HepG2 (cell line): ENCODE measurements around the gene MAP3K21. TPM values are rescaled to one million over a fixed set of nuclear protein-coding genes. Genes with fewer than 3 reads are reported as not detected.

Experiments
- ATAC-seq: fragments of 200-7000 bp; cut with Tn5 transposase; 3 replicates; pipeline ENCODE4 v1.9.1; 2020; ENCODE audit warnings: mild to moderate bottlenecking, moderate library complexity
- BruUV-seq: library from RNA; stranded (reverse); fragments of 400-500 nt; replicated peaks from 2 replicates; lab custom pipeline; 2021; lab: Mats Ljungman, UMichigan
- CTCF ChIA-PET: fragments of 300-600 bp; formaldehyde crosslinking; extraction: SDS; loops from one replicate; lab custom pipeline; 2021; ENCODE audit warnings: low total read pairs, inconsistent platforms, low intra/inter-chr PET ratio; lab: Yijun Ruan, JAX
- POLR2A ChIA-PET: fragments of 350-600 bp; sonication (Branson Sonifier 250); formaldehyde crosslinking; loops from one replicate; lab custom pipeline; 2020; ENCODE audit warnings: antibody characterized with exemption, inconsistent platforms; lab: Yijun Ruan, JAX
- DNase-seq: peaks from one replicate; pipeline ENCODE4 v3.0.0-alpha.2; 2015; ENCODE audit warnings: low spot score
- FAIRE-seq: peaks from 3 replicates; lab custom pipeline; 2011; peaks lifted over from hg19 to GRCh38; lab: Jason Lieb, UNC
- H2AFZ ChIP-seq: one replicate; pipeline ENCODE4 v1.6.1; 2011; ENCODE audit warnings: low read length, inconsistent platforms
- H3K27ac ChIP-seq: fragments of 300-600 bp; 3 replicates; pipeline ENCODE4 v1.8.0; 2011; ENCODE audit warnings: mixed run types, mild to moderate bottlenecking, mixed read lengths, low read length, inconsistent platforms; ENCODE audit not compliant: insufficient read depth; ENCODE audit errors: extremely low read length
- H3K27me3 ChIP-seq, 2 experiments: fragments of 200-600 bp in 1 of 2; 2 replicates in 1 of 2; 3 replicates in 1 of 2; pipeline versions ENCODE4 v1.6.0 to v1.8.0; 2011; ENCODE audit warnings: low read length in 2 of 2, mild to moderate bottlenecking in 2 of 2, moderate library complexity in 2 of 2, inconsistent platforms in 1 of 2; ENCODE audit not compliant: insufficient read depth in 2 of 2, control insufficient read depth in 1 of 2
- H3K36me3 ChIP-seq, 2 experiments: fragments of 200-600 bp in 1 of 2; replicated peaks in 1 of 2; 2 replicates in 1 of 2; 3 replicates in 1 of 2; pipeline versions ENCODE4 v1.5.1 to v1.8.0; 2011; ENCODE audit warnings: low read length in 2 of 2, inconsistent platforms in 1 of 2; ENCODE audit not compliant: insufficient read depth in 2 of 2, control insufficient read depth in 1 of 2
- H3K4me1 ChIP-seq: 2 replicates; pipeline ENCODE4 v1.5.1; 2012; ENCODE audit warnings: low read length, inconsistent platforms; ENCODE audit not compliant: insufficient read depth
- H3K4me2 ChIP-seq: 2 replicates; pipeline ENCODE4 v1.6.0; 2011; ENCODE audit warnings: low read depth, low read length, inconsistent platforms
- H3K4me3 ChIP-seq, 3 experiments: fragments of 200-600 bp in 1 of 3; sonication (generic), shearing (Covaris generic) in 1 of 3; replicated peaks in 1 of 3; 2 replicates each; pipeline ENCODE4 v1.5.1; 2011 to 2016; ENCODE audit warnings: low read length in 3 of 3, inconsistent platforms in 2 of 3, low read depth in 2 of 3, mild to moderate bottlenecking in 2 of 3, control low read depth in 1 of 3, mixed read lengths in 1 of 3; ENCODE audit not compliant: insufficient read depth in 1 of 3
- H3K79me2 ChIP-seq: one replicate; pipeline ENCODE4 v1.6.1; 2011; ENCODE audit warnings: low read length, inconsistent platforms; ENCODE audit not compliant: insufficient read depth
- H3K9ac ChIP-seq: 2 replicates; pipeline ENCODE4 v1.6.0; 2011; ENCODE audit warnings: mild to moderate bottlenecking, low read depth, low read length, inconsistent platforms; ENCODE audit not compliant: insufficient read depth
- H3K9me3 ChIP-seq: 2 replicates; pipeline ENCODE4 v1.5.1; 2012; ENCODE audit warnings: mild to moderate bottlenecking, low read length
- H4K20me1 ChIP-seq: 2 replicates; pipeline ENCODE4 v1.6.0; 2011; ENCODE audit warnings: inconsistent platforms, mild to moderate bottlenecking, low read length, moderate library complexity; ENCODE audit not compliant: insufficient read depth
- ATF3 ChIP-seq: sonication (generic); formaldehyde crosslinking; IDR thresholded peaks from 2 replicates; pipeline ENCODE4 v1.4.0; 2020; ENCODE audit warnings: missing genetic modification reagents
- ATF7-NPFF ChIP-seq: sonication (generic); formaldehyde crosslinking; IDR thresholded peaks from 2 replicates; pipeline ENCODE4 v1.8.1; 2023; ENCODE audit warnings: mild to moderate bottlenecking, low read depth, missing genetic modification reagents, moderate library complexity
- HDAC6 ChIP-seq: fragments of 200-600 bp; sonication (generic); IDR thresholded peaks from 2 replicates; pipeline ENCODE4 v1.7.0; 2017; ENCODE audit warnings: mild to moderate bottlenecking, antibody characterized with exemption, low read length, low read depth
- SIN3B ChIP-seq: fragments of 150-350 bp; IDR thresholded peaks from 2 replicates; pipeline ENCODE4 v1.6.1; 2014; ENCODE audit warnings: low read length
- TARDBP ChIP-seq: sonication (generic); formaldehyde crosslinking; IDR thresholded peaks from 2 replicates; pipeline ENCODE4 v1.8.0; 2022; ENCODE audit warnings: mild to moderate bottlenecking, missing genetic modification reagents
- ZFP90 ChIP-seq: sonication (generic); formaldehyde crosslinking; IDR thresholded peaks from 2 replicates; pipeline ENCODE4 v1.8.0; 2022; ENCODE audit warnings: missing genetic modification reagents, mild to moderate bottlenecking, inconsistent platforms, borderline replicate concordance
- ZNF160 ChIP-seq: sonication (generic); formaldehyde crosslinking; IDR thresholded peaks from 2 replicates; pipeline ENCODE4 v1.8.0; 2022; ENCODE audit warnings: mild to moderate bottlenecking, inconsistent platforms, missing genetic modification reagents
- ZNF460 ChIP-seq: sonication (generic); formaldehyde crosslinking; IDR thresholded peaks from 2 replicates; pipeline ENCODE4 v1.5.1; 2020; ENCODE audit warnings: missing genetic modification reagents, mild to moderate bottlenecking, borderline replicate concordance
- ZNF776 ChIP-seq: sonication (generic); formaldehyde crosslinking; IDR thresholded peaks from 2 replicates; pipeline ENCODE4 v1.4.0; 2020; ENCODE audit warnings: mild to moderate bottlenecking, missing genetic modification reagents
- WGBS: methylation state at CpG from one replicate; pipeline ENCODE4 v1.1.6; 2017; ENCODE audit warnings: low lambda C conversion rate; 5-methylcytosine and 5-hydroxymethylcytosine counted together
- in situ Hi-C: cut with HindIII; loops from 2 replicates; pipeline ENCODE4 v1.10.0; 2017; ENCODE audit warnings: low pct_unique_long_range_greater_than_20kb; ENCODE audit not compliant: extremely low pct_ligation_motif_present
- intact Hi-C: fragments of 100-400 bp; cut with micrococcal nuclease; formaldehyde crosslinking; loops from one replicate; pipeline ENCODE4 v1.10.0; 2022; ENCODE audit not compliant: unreplicated experiment
- polyA plus RNA-seq, 8 experiments: library from polyadenylated mRNA; depleted of rRNA in 3 of 8; stranded (reverse) in 7 of 8; unstranded in 1 of 8; fragments of >200 nt; fragmentation: Illumina TruSeq in 4 of 8; extraction: Trizol in 4 of 8; gene quantifications; 2 replicates each; pipeline versions ENCODE4 v1.2.1 to v1.2.3, GENCODE V29; 2011 to 2016; ENCODE audit warnings: low read depth in 4 of 8, missing spikeins in 1 of 8, mixed read lengths in 1 of 8; ENCODE audit not compliant: insufficient read depth in 1 of 8
- total RNA-seq, 5 experiments: library from RNA; depleted of rRNA; stranded (reverse); fragments of >200 nt; fragmentation: Illumina TruSeq; extraction: Trizol; gene quantifications; 2 replicates each; pipeline ENCODE4 v1.2.3, GENCODE V29; 2016; ENCODE audit warnings: low read depth in 1 of 5

Gene MAP3K21
- total and polyA plus RNA-seq, 2 of the 13 experiments (the other 11 are each of a cell fraction or from before 2014, with no cell fraction given): not detected

- TF ChIP-seq SIN3B (no peak), ZNF776 (no peak)
These were observed 34.4 kb downstream of the MAP3K21 start (continued) for GRCh38 chr1:233361876-233362275.

DNA sequence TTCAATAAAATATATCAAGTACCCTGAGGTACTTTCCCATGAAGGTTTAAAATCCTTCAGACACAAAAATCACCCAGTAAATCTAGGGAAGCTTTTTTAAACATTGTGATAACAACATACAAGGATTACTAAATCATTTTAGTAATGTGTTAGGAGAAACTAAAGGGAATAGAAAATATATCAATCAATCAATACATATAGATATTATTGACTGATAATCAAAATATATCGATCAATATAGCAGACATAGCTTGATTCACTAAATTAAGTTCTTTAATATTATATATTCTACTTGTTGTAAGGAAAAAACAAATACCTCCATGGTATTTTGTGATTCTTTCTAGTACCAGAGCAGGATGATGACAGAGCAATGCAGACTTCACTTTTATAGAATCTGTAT lies 35.2 kb downstream of the MAP3K21 start:
- no peak for ATAC-seq
- H4K20me1 ChIP-seq: no peaks in the 10 kb centered on the region
- intact Hi-C loops: no loop called here
- WGBS: 6% methylated on average over 1 of the region's 1 CpG
- TF ChIP-seq ZNF160 (CRISPR knock-in tag) (no peak), ATF3 (CRISPR knock-in tag) (no peak), ZNF460 (CRISPR knock-in tag) (no peak), TARDBP (CRISPR knock-in tag) (no peak), ZFP90 (CRISPR knock-in tag) (no peak), HDAC6 (no peak), ATF7-NPFF (no peak)
- no peak overlapping the region for H3K27ac ChIP-seq
- no peaks in the 10 kb centered on the region for H3K36me3 ChIP-seq
- H3K79me2 ChIP-seq: no peaks in the 10 kb centered on the region
- no peak for FAIRE-seq
- POLR2A ChIA-PET: no interaction called here
- H3K4me3 ChIP-seq: no peak overlapping the region
- no peak overlapping the region for H3K4me2 ChIP-seq
- no peak overlapping the region for H3K9ac ChIP-seq
- peaks cover 7% of the 10 kb centered on the region for H3K4me1 ChIP-seq
- CTCF ChIA-PET: no interaction called here
- no peak overlapping the region for H2AFZ ChIP-seq
- H3K9me3 ChIP-seq: no peaks in the 10 kb centered on the region
- in situ Hi-C loops: no loop called here
- BruUV-seq: no TSS peak
- H3K27me3 ChIP-seq: no peaks in the 10 kb centered on the region; a peak in 1 of 5 replicates
- no peak for DNase-seq
